Heart left ventricle (tissue), 13 donors: ENCODE results near the gene KRTAP5-5.

Experiments
- CTCF ChIP-seq, 12 donors: fragments of 200-600 bp; sonication (generic) in 4 of 12; IDR thresholded peaks; one replicate each; pipeline versions ENCODE4 v1.5.0 to v1.8.0; 2018 to 2022; ENCODE audit warnings: antibody characterized with exemption in 12 of 12, mild to moderate bottlenecking in 5 of 12
- POLR2A ChIP-seq, 2 donors: fragments of 450-650 bp; IDR thresholded peaks; one replicate each; pipeline ENCODE4 v1.6.1; 2017; ENCODE audit warnings: antibody characterized with exemption in 2 of 2, mild to moderate bottlenecking in 2 of 2, moderate library complexity in 2 of 2
- donor health status: ischemic (EF 13 %, LVEDD 7.1; RV severe dilation, severe dysfunction).
- donor health status: DM: no; HTN: yes; CAD: no.
- donor health status: DM: no; HTN: no; CAD: no.
- donor health status: ischemic (EF 25% LVEDD 6.9; RV normal size, moderate dysfunction).
- donor health status: ischemic (EF 25% LVEDD 5.7; RV mildly dilated, moderate dysfunction).
- donor health status: ischemic (EF 35%, LVEDD 5.7; RV mildly dilated, moderate dysfunction).
- donor health status: nonischemic (EF 11% LVEDD 7.7; RV severe dilation, severe dysfunction).
- donor health status: DM: yes; HTN: yes; CAD: no.
- donor health status: PGD.
- donor health status: ischemic (EF 29% LVEDD 5.4; RV normal size, mild dysfunction).
- donor health status: nonischemic (EF 23%, LVEDD 6.1; RV moderate dilation, normal function).

GRCh38 chr11:1671658-1672057, 42.1 kb downstream of the KRTAP5-5 start:
- TF ChIP-seq POLR2A (IDR thresholded peaks at IDR 0.05) (no peak), CTCF (IDR thresholded peaks at IDR 0.05) (no peak)
